GM23338 (cell line): ENCODE measurements around the gene PRDM11. TPM values are rescaled to one million over a fixed set of nuclear protein-coding genes. Genes with fewer than 3 reads are reported as not detected.

Experiments
- ATAC-seq: fragments of 200-7000 bp; cut with Tn5 transposase; 3 replicates; pipeline ENCODE4 v1.9.1; 2020
- DNase-seq: peaks from one replicate; pipeline ENCODE4 v3.0.0-alpha.2; 2015; ENCODE audit warnings: low spot score
- H2AFZ ChIP-seq: fragments of 200-600 bp; sonication (generic); 2 replicates; pipeline ENCODE4 v1.8.0; 2016; ENCODE audit warnings: antibody characterized with exemption, mild to moderate bottlenecking, moderate library complexity
- H3F3A ChIP-seq: fragments of 200-600 bp; sonication (generic); replicated peaks from 2 replicates; pipeline ENCODE4 v1.8.0; 2017; ENCODE audit warnings: antibody characterized with exemption, mixed run types, low read depth
- H3K27ac ChIP-seq: fragments of 200-600 bp; sonication (generic); 2 replicates; pipeline ENCODE4 v1.6.1; 2016; ENCODE audit warnings: low read depth
- H3K27me3 ChIP-seq: fragments of 200-600 bp; sonication (generic); 2 replicates; pipeline ENCODE4 v1.8.0; 2016; ENCODE audit warnings: mild to moderate bottlenecking, mixed run types, moderate library complexity; ENCODE audit not compliant: insufficient read depth
- H3K36me3 ChIP-seq: fragments of 200-600 bp; sonication (generic); 2 replicates; pipeline ENCODE4 v1.8.0; 2016; ENCODE audit warnings: mild to moderate bottlenecking; ENCODE audit not compliant: insufficient read depth
- H3K4me1 ChIP-seq: fragments of 200-600 bp; sonication (generic); 2 replicates; pipeline ENCODE4 v1.8.0; 2016; ENCODE audit warnings: mild to moderate bottlenecking, moderate library complexity; ENCODE audit not compliant: insufficient read depth
- H3K4me2 ChIP-seq: fragments of 200-600 bp; sonication (generic); 2 replicates; pipeline ENCODE4 v1.7.1; 2017; ENCODE audit warnings: mixed run types
- H3K4me3 ChIP-seq: fragments of 200-600 bp; sonication (generic); 2 replicates; pipeline ENCODE4 v1.6.1; 2016; ENCODE audit warnings: mixed run types
- H3K79me2 ChIP-seq: fragments of 200-600 bp; sonication (generic); replicated peaks from 2 replicates; pipeline ENCODE4 v1.8.0; 2017; ENCODE audit warnings: mild to moderate bottlenecking; ENCODE audit not compliant: insufficient read depth
- H3K9me2 ChIP-seq: fragments of 200-600 bp; sonication (generic); 2 replicates; pipeline ENCODE4 v1.8.0; 2017; ENCODE audit not compliant: insufficient read depth
- H4K20me1 ChIP-seq: fragments of 200-600 bp; sonication (generic); replicated peaks from 2 replicates; pipeline ENCODE4 v1.8.0; 2017; ENCODE audit warnings: mild to moderate bottlenecking; ENCODE audit not compliant: insufficient read depth
- H3K27ac Mint-ChIP-seq: 2 replicates; pipeline ENCODE4 v1.8.0; 2020; ENCODE audit warnings: inconsistent platforms, mild to moderate bottlenecking, moderate library complexity, mixed read lengths
- H3K27me3 Mint-ChIP-seq: 3 replicates; pipeline ENCODE4 v1.8.0; 2022; ENCODE audit warnings: low read depth, mild to moderate bottlenecking, moderate library complexity, mixed read lengths, inconsistent platforms; ENCODE audit not compliant: insufficient read depth, poor library complexity
- H3K36me3 Mint-ChIP-seq: 3 replicates; pipeline ENCODE4 v1.8.0; 2021; ENCODE audit warnings: low read depth, mild to moderate bottlenecking, inconsistent platforms, moderate library complexity, mixed read lengths
- H3K4me1 Mint-ChIP-seq: 3 replicates; pipeline ENCODE4 v1.8.0; 2020; ENCODE audit warnings: mild to moderate bottlenecking, inconsistent platforms, mixed read lengths
- H3K4me3 Mint-ChIP-seq: 3 replicates; pipeline ENCODE4 v1.8.0; 2021; ENCODE audit warnings: moderate library complexity, mild to moderate bottlenecking, inconsistent platforms, mixed read lengths
- H3K9me3 Mint-ChIP-seq: 3 replicates; pipeline ENCODE4 v1.8.0; 2020; ENCODE audit warnings: moderate library complexity, mild to moderate bottlenecking, inconsistent platforms, mixed read lengths
- CREB1 ChIP-seq: fragments of 250-450 bp; sonication (Bioruptor Pico); IDR thresholded peaks from 2 replicates; pipeline ENCODE4 v1.5.0; 2020; ENCODE audit warnings: low read depth, mild to moderate bottlenecking, moderate library complexity
- CTCF ChIP-seq, 2 experiments: fragments of 200-600 bp in 1 of 2; sonication (generic) in 1 of 2; conservative IDR thresholded peaks; 2 replicates each; pipeline versions ENCODE4 v1.5.1 to v1.6.1; 2016 to 2017; ENCODE audit warnings: antibody characterized with exemption in 2 of 2, low read depth in 2 of 2, mild to moderate bottlenecking in 2 of 2, moderate library complexity in 1 of 2
- ETS1 ChIP-seq: IDR thresholded peaks from 2 replicates; pipeline ENCODE4 v1.6.1; 2016; ENCODE audit warnings: antibody characterized with exemption
- EZH2 ChIP-seq: fragments of 200-600 bp; sonication (generic); IDR thresholded peaks from one replicate; pipeline ENCODE4 v1.8.0; 2017; ENCODE audit warnings: antibody characterized with exemption, mild to moderate bottlenecking, low read depth; ENCODE audit not compliant: unreplicated experiment
- EZH2phosphoT487 ChIP-seq: fragments of 200-600 bp; sonication (generic); IDR thresholded peaks from one replicate; pipeline ENCODE4 v1.8.1; 2018; ENCODE audit warnings: antibody characterized with exemption; ENCODE audit not compliant: unreplicated experiment
- JUNB ChIP-seq: IDR thresholded peaks from one replicate; pipeline ENCODE4 v1.6.1; 2016; ENCODE audit warnings: antibody characterized with exemption; ENCODE audit not compliant: unreplicated experiment
- NANOG ChIP-seq: IDR thresholded peaks from 2 replicates; pipeline ENCODE4 v1.6.1; 2016; ENCODE audit warnings: antibody characterized with exemption, borderline replicate concordance
- POLR2AphosphoS5 ChIP-seq: IDR thresholded peaks from 2 replicates; pipeline ENCODE4 v1.6.1; 2016; ENCODE audit warnings: antibody characterized with exemption, low read depth
- REST ChIP-seq: IDR thresholded peaks from one replicate; pipeline ENCODE4 v1.6.1; 2018; ENCODE audit warnings: antibody characterized with exemption; ENCODE audit not compliant: unreplicated experiment
- STAT1 ChIP-seq: IDR thresholded peaks from one replicate; pipeline ENCODE4 v1.6.1; 2016; ENCODE audit warnings: antibody characterized with exemption; ENCODE audit not compliant: unreplicated experiment
- ZNF114 ChIP-seq: fragments of 250-450 bp; sonication (Bioruptor Pico); IDR thresholded peaks from 2 replicates; pipeline ENCODE4 v1.5.0; 2020; ENCODE audit warnings: mild to moderate bottlenecking, moderate library complexity
- ZNF331 ChIP-seq: fragments of 250-450 bp; sonication (Bioruptor Pico); IDR thresholded peaks from 2 replicates; pipeline ENCODE4 v1.5.0; 2020; ENCODE audit warnings: low read depth, mild to moderate bottlenecking, moderate library complexity
- ZNF462 ChIP-seq: fragments of 250-450 bp; sonication (Bioruptor Pico); IDR thresholded peaks from 2 replicates; pipeline ENCODE4 v1.5.0; 2020; ENCODE audit warnings: mild to moderate bottlenecking, moderate library complexity
- polyA plus RNA-seq: library from polyadenylated mRNA; unstranded; fragments of >200 nt; fragmentation: Nextera tagmentation; extraction: Ambion mirVana; gene quantifications from 2 replicates; pipeline ENCODE4 v1.2.1, GENCODE V29; 2016
- total RNA-seq: library from RNA; depleted of rRNA; stranded (reverse); fragments of >200 nt; shearing (Covaris generic); gene quantifications from 2 replicates; pipeline ENCODE4 v1.2.3, GENCODE V29; 2014

The PRDM11 gene
- total and polyA plus RNA-seq, 2 experiments from 2014 or later: 0.97 to 10.4 TPM

- H3K79me2 ChIP-seq: no peaks in the 10 kb centered on the region
- DNase-seq (no peak), ATAC-seq (no peak)
- no peaks in the 10 kb centered on the region; the same call in 1 of the 2 replicates for H3K4me1 ChIP-seq
- peaks cover 3% of the 10 kb centered on the region for H3K27me3 Mint-ChIP-seq
- no peaks in the 10 kb centered on the region for H3K36me3 ChIP-seq
- H3K4me1 Mint-ChIP-seq: peaks cover 7% of the 10 kb centered on the region; the same call in 2 of the 3 replicates
- no peaks in the 10 kb centered on the region for H3K27me3 ChIP-seq
- no peaks in the 10 kb centered on the region for H3K9me3 Mint-ChIP-seq
- H3K36me3 Mint-ChIP-seq: peaks cover 19% of the 10 kb centered on the region
- no peaks in the 10 kb centered on the region for H3F3A ChIP-seq
- no peak overlapping the region for H3K4me3 ChIP-seq
- H2AFZ ChIP-seq: no peak overlapping the region
- no peak overlapping the region for H3K4me2 ChIP-seq
- H3K4me3 Mint-ChIP-seq: no peak overlapping the region
- H4K20me1 ChIP-seq: peaks cover 2% of the 10 kb centered on the region; the same call in 1 of the 2 replicates
- no peak overlapping the region for H3K27ac Mint-ChIP-seq
- H3K9me2 ChIP-seq: no peaks in the 10 kb centered on the region
- H3K27ac ChIP-seq: no peak overlapping the region
- no peak for TF ChIP-seq ETS1
- no peak for TF ChIP-seq STAT1
- TF ChIP-seq POLR2AphosphoS5: no peak
- TF ChIP-seq EZH2: no peak
- TF ChIP-seq NANOG: no peak
- TF ChIP-seq ZNF462 (CRISPR knock-in tag): no peak
- no peak for TF ChIP-seq ZNF331 (CRISPR knock-in tag)
- no peak for TF ChIP-seq REST
- no peak for TF ChIP-seq JUNB
- no peak for TF ChIP-seq CTCF (conservative IDR thresholded peaks at IDR 0.05; ENCODE audit: low read depth in 2 of 2)
- TF ChIP-seq EZH2phosphoT487: no peak
- no peak for TF ChIP-seq CREB1 (CRISPR knock-in tag)
- TF ChIP-seq ZNF114 (CRISPR knock-in tag): no peak
Observed at GRCh38 chr11:45229401-45230020, 83.1 kb downstream of the PRDM11 start.
